GM23338 (cell line): Measurements from ENCODE around the gene GRM8. TPM values are rescaled to one million over a fixed set of nuclear protein-coding genes. Genes with fewer than 3 reads are reported as not detected.

Experiments
- ATAC-seq: fragments of 200-7000 bp; cut with Tn5 transposase; 3 replicates; pipeline ENCODE4 v1.9.1; 2020
- DNase-seq: peaks from one replicate; pipeline ENCODE4 v3.0.0-alpha.2; 2015; ENCODE audit warnings: low spot score
- H2AFZ ChIP-seq: fragments of 200-600 bp; sonication (generic); 2 replicates; pipeline ENCODE4 v1.8.0; 2016; ENCODE audit warnings: antibody characterized with exemption, mild to moderate bottlenecking, moderate library complexity
- H3F3A ChIP-seq: fragments of 200-600 bp; sonication (generic); replicated peaks from 2 replicates; pipeline ENCODE4 v1.8.0; 2017; ENCODE audit warnings: antibody characterized with exemption, mixed run types, low read depth
- H3K27ac ChIP-seq: fragments of 200-600 bp; sonication (generic); 2 replicates; pipeline ENCODE4 v1.6.1; 2016; ENCODE audit warnings: low read depth
- H3K27me3 ChIP-seq: fragments of 200-600 bp; sonication (generic); 2 replicates; pipeline ENCODE4 v1.8.0; 2016; ENCODE audit warnings: mild to moderate bottlenecking, mixed run types, moderate library complexity; ENCODE audit not compliant: insufficient read depth
- H3K36me3 ChIP-seq: fragments of 200-600 bp; sonication (generic); 2 replicates; pipeline ENCODE4 v1.8.0; 2016; ENCODE audit warnings: mild to moderate bottlenecking; ENCODE audit not compliant: insufficient read depth
- H3K4me1 ChIP-seq: fragments of 200-600 bp; sonication (generic); 2 replicates; pipeline ENCODE4 v1.8.0; 2016; ENCODE audit warnings: mild to moderate bottlenecking, moderate library complexity; ENCODE audit not compliant: insufficient read depth
- H3K4me2 ChIP-seq: fragments of 200-600 bp; sonication (generic); 2 replicates; pipeline ENCODE4 v1.7.1; 2017; ENCODE audit warnings: mixed run types
- H3K4me3 ChIP-seq: fragments of 200-600 bp; sonication (generic); 2 replicates; pipeline ENCODE4 v1.6.1; 2016; ENCODE audit warnings: mixed run types
- H3K79me2 ChIP-seq: fragments of 200-600 bp; sonication (generic); replicated peaks from 2 replicates; pipeline ENCODE4 v1.8.0; 2017; ENCODE audit warnings: mild to moderate bottlenecking; ENCODE audit not compliant: insufficient read depth
- H3K9me2 ChIP-seq: fragments of 200-600 bp; sonication (generic); 2 replicates; pipeline ENCODE4 v1.8.0; 2017; ENCODE audit not compliant: insufficient read depth
- H4K20me1 ChIP-seq: fragments of 200-600 bp; sonication (generic); replicated peaks from 2 replicates; pipeline ENCODE4 v1.8.0; 2017; ENCODE audit warnings: mild to moderate bottlenecking; ENCODE audit not compliant: insufficient read depth
- H3K27ac Mint-ChIP-seq: 2 replicates; pipeline ENCODE4 v1.8.0; 2020; ENCODE audit warnings: inconsistent platforms, mild to moderate bottlenecking, moderate library complexity, mixed read lengths
- H3K27me3 Mint-ChIP-seq: 3 replicates; pipeline ENCODE4 v1.8.0; 2022; ENCODE audit warnings: low read depth, mild to moderate bottlenecking, moderate library complexity, mixed read lengths, inconsistent platforms; ENCODE audit not compliant: insufficient read depth, poor library complexity
- H3K36me3 Mint-ChIP-seq: 3 replicates; pipeline ENCODE4 v1.8.0; 2021; ENCODE audit warnings: low read depth, mild to moderate bottlenecking, inconsistent platforms, moderate library complexity, mixed read lengths
- H3K4me1 Mint-ChIP-seq: 3 replicates; pipeline ENCODE4 v1.8.0; 2020; ENCODE audit warnings: mild to moderate bottlenecking, inconsistent platforms, mixed read lengths
- H3K4me3 Mint-ChIP-seq: 3 replicates; pipeline ENCODE4 v1.8.0; 2021; ENCODE audit warnings: moderate library complexity, mild to moderate bottlenecking, inconsistent platforms, mixed read lengths
- H3K9me3 Mint-ChIP-seq: 3 replicates; pipeline ENCODE4 v1.8.0; 2020; ENCODE audit warnings: moderate library complexity, mild to moderate bottlenecking, inconsistent platforms, mixed read lengths
- CREB1 ChIP-seq: fragments of 250-450 bp; sonication (Bioruptor Pico); IDR thresholded peaks from 2 replicates; pipeline ENCODE4 v1.5.0; 2020; ENCODE audit warnings: low read depth, mild to moderate bottlenecking, moderate library complexity
- CTCF ChIP-seq, 2 experiments: fragments of 200-600 bp in 1 of 2; sonication (generic) in 1 of 2; conservative IDR thresholded peaks; 2 replicates each; pipeline versions ENCODE4 v1.5.1 to v1.6.1; 2016 to 2017; ENCODE audit warnings: antibody characterized with exemption in 2 of 2, low read depth in 2 of 2, mild to moderate bottlenecking in 2 of 2, moderate library complexity in 1 of 2
- ETS1 ChIP-seq: IDR thresholded peaks from 2 replicates; pipeline ENCODE4 v1.6.1; 2016; ENCODE audit warnings: antibody characterized with exemption
- EZH2 ChIP-seq: fragments of 200-600 bp; sonication (generic); IDR thresholded peaks from one replicate; pipeline ENCODE4 v1.8.0; 2017; ENCODE audit warnings: antibody characterized with exemption, mild to moderate bottlenecking, low read depth; ENCODE audit not compliant: unreplicated experiment
- EZH2phosphoT487 ChIP-seq: fragments of 200-600 bp; sonication (generic); IDR thresholded peaks from one replicate; pipeline ENCODE4 v1.8.1; 2018; ENCODE audit warnings: antibody characterized with exemption; ENCODE audit not compliant: unreplicated experiment
- JUNB ChIP-seq: IDR thresholded peaks from one replicate; pipeline ENCODE4 v1.6.1; 2016; ENCODE audit warnings: antibody characterized with exemption; ENCODE audit not compliant: unreplicated experiment
- NANOG ChIP-seq: IDR thresholded peaks from 2 replicates; pipeline ENCODE4 v1.6.1; 2016; ENCODE audit warnings: antibody characterized with exemption, borderline replicate concordance
- POLR2AphosphoS5 ChIP-seq: IDR thresholded peaks from 2 replicates; pipeline ENCODE4 v1.6.1; 2016; ENCODE audit warnings: antibody characterized with exemption, low read depth
- REST ChIP-seq: IDR thresholded peaks from one replicate; pipeline ENCODE4 v1.6.1; 2018; ENCODE audit warnings: antibody characterized with exemption; ENCODE audit not compliant: unreplicated experiment
- STAT1 ChIP-seq: IDR thresholded peaks from one replicate; pipeline ENCODE4 v1.6.1; 2016; ENCODE audit warnings: antibody characterized with exemption; ENCODE audit not compliant: unreplicated experiment
- ZNF114 ChIP-seq: fragments of 250-450 bp; sonication (Bioruptor Pico); IDR thresholded peaks from 2 replicates; pipeline ENCODE4 v1.5.0; 2020; ENCODE audit warnings: mild to moderate bottlenecking, moderate library complexity
- ZNF331 ChIP-seq: fragments of 250-450 bp; sonication (Bioruptor Pico); IDR thresholded peaks from 2 replicates; pipeline ENCODE4 v1.5.0; 2020; ENCODE audit warnings: low read depth, mild to moderate bottlenecking, moderate library complexity
- ZNF462 ChIP-seq: fragments of 250-450 bp; sonication (Bioruptor Pico); IDR thresholded peaks from 2 replicates; pipeline ENCODE4 v1.5.0; 2020; ENCODE audit warnings: mild to moderate bottlenecking, moderate library complexity
- polyA plus RNA-seq: library from polyadenylated mRNA; unstranded; fragments of >200 nt; fragmentation: Nextera tagmentation; extraction: Ambion mirVana; gene quantifications from 2 replicates; pipeline ENCODE4 v1.2.1, GENCODE V29; 2016
- total RNA-seq: library from RNA; depleted of rRNA; stranded (reverse); fragments of >200 nt; shearing (Covaris generic); gene quantifications from 2 replicates; pipeline ENCODE4 v1.2.3, GENCODE V29; 2014

The GRM8 gene
- total and polyA plus RNA-seq, 2 experiments from 2014 or later: 1.9 to 6.6 TPM

GRCh38 chr7:126398851-126399529 is 853.8 kb downstream of the GRM8 start:
- ATAC-seq (no peak), DNase-seq (no peak)
- no peak overlapping the region for H3K27ac Mint-ChIP-seq
- peaks cover 8% of the 10 kb centered on the region; the same call in 2 of the 3 replicates for H3K4me1 Mint-ChIP-seq
- H3K4me3 ChIP-seq: no peak overlapping the region
- H3K27me3 ChIP-seq: no peaks in the 10 kb centered on the region
- H3K36me3 ChIP-seq: no peaks in the 10 kb centered on the region
- H3K4me1 ChIP-seq: no peaks in the 10 kb centered on the region
- H3K27ac ChIP-seq: no peak overlapping the region
- H3F3A ChIP-seq: no peaks in the 10 kb centered on the region
- H3K9me3 Mint-ChIP-seq: no peaks in the 10 kb centered on the region
- H3K36me3 Mint-ChIP-seq: no peaks in the 10 kb centered on the region
- TF ChIP-seq EZH2phosphoT487 (no peak), ZNF462 (CRISPR knock-in tag) (no peak), STAT1 (no peak), REST (no peak), POLR2AphosphoS5 (no peak), JUNB (no peak), NANOG (no peak), ETS1 (no peak), EZH2 (no peak), ZNF114 (no peak), CREB1 (CRISPR knock-in tag) (no peak), CTCF (conservative IDR thresholded peaks at IDR 0.05; ENCODE audit: low read depth in 2 of 2) (no peak), ZNF331 (CRISPR knock-in tag) (no peak)
- no peak overlapping the region for H3K4me3 Mint-ChIP-seq
- H2AFZ ChIP-seq: no peak overlapping the region
- no peaks in the 10 kb centered on the region for H3K79me2 ChIP-seq
- H3K27me3 Mint-ChIP-seq: peaks cover 2% of the 10 kb centered on the region
- no peaks in the 10 kb centered on the region for H4K20me1 ChIP-seq
- H3K9me2 ChIP-seq: no peaks in the 10 kb centered on the region
- H3K4me2 ChIP-seq: no peak overlapping the region
